Keratinocyte (primary cell): ENCODE data around the gene CDKN1C. TPM values are rescaled to one million over a fixed set of nuclear protein-coding genes. Genes with fewer than 3 reads are reported as not detected.
A peak's percentile ranks its signal among the peaks of the same experiment; 100 is the strongest.

Source experiments
- DNase-seq: peaks from one replicate; pipeline ENCODE4 v3.0.0-alpha.2; 2011; ENCODE audit warnings: low read depth, missing footprints, low spot score
- FAIRE-seq: peaks from 2 replicates; lab custom pipeline; 2011; peaks lifted over from hg19 to GRCh38; lab: Jason Lieb, UNC
- H2AFZ ChIP-seq: 2 replicates; pipeline ENCODE4 v1.6.0; 2012; ENCODE audit warnings: low read length, control low read depth, inconsistent platforms; ENCODE audit not compliant: control insufficient read depth
- H3K27ac ChIP-seq: 2 replicates; pipeline ENCODE4 v1.5.1; 2011; ENCODE audit warnings: low read length; ENCODE audit not compliant: control insufficient read depth, insufficient read depth
- H3K27me3 ChIP-seq: 3 replicates; pipeline ENCODE4 v1.6.0; 2011; ENCODE audit warnings: low read length; ENCODE audit not compliant: control insufficient read depth, insufficient read depth; ENCODE audit errors: extremely low read depth
- H3K36me3 ChIP-seq, 2 experiments: 2 replicates in 1 of 2; 3 replicates in 1 of 2; pipeline ENCODE4 v1.5.1; 2011; ENCODE audit warnings: low read length in 2 of 2, mild to moderate bottlenecking in 1 of 2; ENCODE audit not compliant: control insufficient read depth in 2 of 2, insufficient read depth in 2 of 2; ENCODE audit errors: extremely low read depth in 1 of 2
- H3K4me1 ChIP-seq: 3 replicates; pipeline ENCODE4 v1.5.1; 2011; ENCODE audit warnings: low read length; ENCODE audit not compliant: control insufficient read depth, insufficient read depth; ENCODE audit errors: extremely low read depth
- H3K4me2 ChIP-seq: 3 replicates; pipeline ENCODE4 v1.6.0; 2011; ENCODE audit warnings: low read depth, low read length; ENCODE audit not compliant: control insufficient read depth, insufficient read depth; ENCODE audit errors: extremely low read depth
- H3K4me3 ChIP-seq, 3 experiments: fragments of 200-600 bp in 1 of 3; sonication (generic) in 1 of 3; 2 replicates in 2 of 3; 3 replicates in 1 of 3; pipeline ENCODE4 v1.5.1; 2011 to 2016; ENCODE audit warnings: low read length in 3 of 3, mild to moderate bottlenecking in 3 of 3, control low read depth in 2 of 3, inconsistent platforms in 1 of 3, low read depth in 1 of 3, mixed read lengths in 1 of 3, mixed run types in 1 of 3, moderate library complexity in 1 of 3; ENCODE audit not compliant: control insufficient read depth in 2 of 3, insufficient read depth in 2 of 3; ENCODE audit errors: extremely low read depth in 1 of 3
- H3K79me2 ChIP-seq: 2 replicates; pipeline ENCODE4 v1.6.0; 2012; ENCODE audit warnings: low read length; ENCODE audit not compliant: control insufficient read depth, insufficient read depth
- H3K9ac ChIP-seq: 3 replicates; pipeline ENCODE4 v1.6.0; 2011; ENCODE audit warnings: low read length; ENCODE audit not compliant: control insufficient read depth, insufficient read depth; ENCODE audit errors: extremely low read depth
- H3K9me1 ChIP-seq: 3 replicates; pipeline ENCODE4 v1.6.0; 2011; ENCODE audit warnings: low read length; ENCODE audit not compliant: control insufficient read depth, insufficient read depth; ENCODE audit errors: extremely low read depth
- H3K9me3 ChIP-seq: 2 replicates; pipeline ENCODE4 v1.5.1; 2012; ENCODE audit warnings: low read depth, low read length; ENCODE audit not compliant: control insufficient read depth
- H4K20me1 ChIP-seq: 3 replicates; pipeline ENCODE4 v1.6.0; 2011; ENCODE audit warnings: low read length; ENCODE audit not compliant: control insufficient read depth, insufficient read depth; ENCODE audit errors: extremely low read depth
- CTCF ChIP-seq, 3 experiments: IDR thresholded peaks in 1 of 3; conservative IDR thresholded peaks in 1 of 3; optimal IDR thresholded peaks in 1 of 3; 2 replicates in 2 of 3; 3 replicates in 1 of 3; pipeline versions ENCODE3 to v1.5.1; 2011; ENCODE audit warnings: low read length in 3 of 3, mild to moderate bottlenecking in 3 of 3, moderate library complexity in 2 of 3, control low read depth in 1 of 3, inconsistent platforms in 1 of 3; ENCODE audit not compliant: insufficient read depth in 2 of 3; ENCODE audit errors: extremely low read depth in 1 of 3
- EZH2 ChIP-seq: IDR thresholded peaks from one replicate; pipeline ENCODE4 v1.6.1; 2012; ENCODE audit warnings: inconsistent platforms, mild to moderate bottlenecking, low read length, moderate library complexity
- dilution Hi-C: fragments of 300-500 bp; cut with MboI; formaldehyde crosslinking; loops from one replicate; pipeline ENCODE4 v1.7.0; 2020; ENCODE audit warnings: low sequenced_read_pairs; ENCODE audit not compliant: extremely low pct_ligation_motif_present
- polyA plus RNA-seq, 5 experiments: library from polyadenylated mRNA; depleted of rRNA in 3 of 5; stranded (reverse) in 3 of 5; stranded (forward) in 1 of 5; unstranded in 1 of 5; fragments of >200 nt; gene quantifications; 1 replicate in 1 of 5; 2 replicates in 3 of 5; 3 replicates in 1 of 5; pipeline versions ENCODE4 v1.2.1 to v1.2.3, GENCODE V29; 2011 to 2012; ENCODE audit warnings: missing spikeins in 2 of 5, low read depth in 1 of 5, low replicate concordance in 1 of 5

Gene CDKN1C
- polyA plus RNA-seq, 1 donor (not counting 4 experiments of a cell fraction or from before 2014, with no cell fraction given) = 0.37 TPM

DNA sequence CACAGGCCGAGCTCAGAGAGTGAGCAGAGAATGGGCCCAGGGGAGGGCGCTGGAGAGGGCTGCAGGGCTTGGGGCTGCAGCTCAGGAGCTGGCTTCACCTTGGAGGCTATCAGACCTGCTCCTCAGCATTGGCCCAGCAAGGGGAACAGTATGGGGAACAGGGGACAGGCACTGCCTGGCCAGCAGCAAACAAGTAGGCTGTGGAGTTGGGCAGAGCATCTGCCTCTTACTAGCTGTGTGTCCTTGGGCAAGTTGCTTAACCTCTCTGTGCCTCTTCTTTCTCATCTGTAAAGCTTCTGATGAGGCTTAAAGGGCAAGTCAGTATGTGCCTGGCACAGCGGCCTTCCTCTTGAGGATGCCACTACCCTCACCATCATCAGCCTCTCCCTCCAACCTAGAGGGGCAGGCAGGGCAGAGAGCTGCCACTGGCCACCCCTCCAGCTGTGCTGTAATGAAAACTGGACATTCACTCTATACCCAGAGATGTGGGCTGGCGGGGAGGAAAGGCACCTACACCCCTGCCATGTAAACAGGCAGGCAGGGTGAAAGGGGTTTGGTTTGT lies 7.5 kb upstream of the CDKN1C start:
- dilution Hi-C loops = no loop called here
- Histone ChIP-seq H3K4me1 (peaks cover 26% of the 10 kb centered on the region), H2AFZ (no peak overlapping the region), H3K9me1 (no peaks in the 10 kb centered on the region), H3K4me3 (peak overlapping the region in 2 of 3 experiments; percentile 19 to 24), H3K4me2 (peak overlapping the region; percentile 69), H3K27ac (no peak overlapping the region), H4K20me1 (no peaks in the 10 kb centered on the region), H3K36me3 (no peaks in the 10 kb centered on the region), H3K9me3 (no peaks in the 10 kb centered on the region), H3K79me2 (no peaks in the 10 kb centered on the region), H3K9ac (no peak overlapping the region), H3K27me3 (no peaks in the 10 kb centered on the region)
- TF ChIP-seq EZH2 (no peak), CTCF (optimal IDR thresholded peaks at IDR 0.05 in 1 of 3, IDR thresholded peaks at IDR 0.05 in 1 of 3, conservative IDR thresholded peaks at IDR 0.05 in 1 of 3; ENCODE audit: extremely low read depth in 1 of 3, insufficient read depth in 2 of 3, low read length in 3 of 3) (peak in 2 of 3 experiments; percentile 12 to 48)
- DNase-seq (no peak), FAIRE-seq (no peak)

- H3K4me3 ChIP-seq = peak overlapping the region; percentile 8 to 46 (median 24)
- DNase-seq (no peak), FAIRE-seq (no peak)
- no peaks in the 10 kb centered on the region for H3K36me3 ChIP-seq
- H3K9me3 ChIP-seq = no peaks in the 10 kb centered on the region
- no peaks in the 10 kb centered on the region for H3K79me2 ChIP-seq
- no peaks in the 10 kb centered on the region for H3K9me1 ChIP-seq
- peak in 2 of 3 experiments; percentile 83 to 93 for TF ChIP-seq CTCF (optimal IDR thresholded peaks at IDR 0.05 in 1 of 3, IDR thresholded peaks at IDR 0.05 in 1 of 3, conservative IDR thresholded peaks at IDR 0.05 in 1 of 3; ENCODE audit: extremely low read depth in 1 of 3, insufficient read depth in 2 of 3, low read length in 3 of 3)
- no peak for TF ChIP-seq EZH2
- H3K27ac ChIP-seq = no peak overlapping the region
- H3K4me2 ChIP-seq = peak overlapping the region; percentile 71
- peak overlapping the region; percentile 41 for H3K9ac ChIP-seq
- H3K27me3 ChIP-seq = no peaks in the 10 kb centered on the region
- peaks cover 25% of the 10 kb centered on the region for H3K4me1 ChIP-seq
- H2AFZ ChIP-seq = peak overlapping the region; percentile 61
- peaks cover under 1% of the 10 kb centered on the region for H4K20me1 ChIP-seq
- dilution Hi-C loops = no loop called here
These were observed 6.8 kb upstream of the CDKN1C start for GRCh38 chr11:2892215-2892966.
